GM12878 (cell line): ENCODE data around the gene DIP2A. TPM values are rescaled to one million over a fixed set of nuclear protein-coding genes. Genes with fewer than 3 reads are reported as not detected.

ENCODE experiments used
- EGR1 ChIP-seq, 2 experiments: IDR thresholded peaks; 1 replicate in 1 of 2; 2 replicates in 1 of 2; pipeline ENCODE4 v1.6.1; 2011 to 2012; ENCODE audit warnings: low read depth in 2 of 2, low read length in 2 of 2, borderline replicate concordance in 1 of 2, mild to moderate bottlenecking in 1 of 2, moderate library complexity in 1 of 2
- EP300 ChIP-seq, 2 experiments: fragments of 150-350 bp in 1 of 2; IDR thresholded peaks; 2 replicates each; pipeline ENCODE4 v1.6.1; 2011 to 2012; ENCODE audit warnings: low read depth in 2 of 2, low read length in 2 of 2, borderline replicate concordance in 1 of 2, improper control_type of control experiment in 1 of 2, inconsistent platforms in 1 of 2; ENCODE audit not compliant: control insufficient read depth in 1 of 2
- KAT2A ChIP-seq: conservative IDR thresholded peaks from 2 replicates; pipeline ENCODE4 v1.6.1; 2011; ENCODE audit warnings: low read depth, low read length; ENCODE audit not compliant: control insufficient read depth
- LARP7 ChIP-seq: fragments of 450-650 bp; IDR thresholded peaks from 2 replicates; pipeline ENCODE4 v1.6.1; 2017; ENCODE audit warnings: mild to moderate bottlenecking
- MEF2A ChIP-seq: IDR thresholded peaks from 2 replicates; pipeline ENCODE4 v1.6.1; 2011; ENCODE audit warnings: low read depth, mild to moderate bottlenecking, low read length, moderate library complexity; ENCODE audit not compliant: insufficient read depth
- NFXL1 ChIP-seq: fragments of 450-650 bp; IDR thresholded peaks from 2 replicates; pipeline ENCODE4 v1.6.1; 2017; ENCODE audit warnings: antibody characterized with exemption, mild to moderate bottlenecking, borderline replicate concordance
- NR2F1 ChIP-seq: fragments of 450-650 bp; conservative IDR thresholded peaks from 2 replicates; pipeline ENCODE4 v1.6.1; 2017; ENCODE audit warnings: mild to moderate bottlenecking
- PML ChIP-seq: IDR thresholded peaks from 2 replicates; pipeline ENCODE4 v1.6.1; 2012; ENCODE audit warnings: low read length, inconsistent platforms
- POLR2AphosphoS2 ChIP-seq: IDR thresholded peaks from 2 replicates; pipeline ENCODE4 v1.6.1; 2011; ENCODE audit warnings: low read depth, mild to moderate bottlenecking, low read length, improper control_type of control experiment, moderate library complexity
- RAD51 ChIP-seq: fragments of 450-650 bp; IDR thresholded peaks from 2 replicates; pipeline ENCODE4 v1.6.1; 2016; ENCODE audit warnings: moderate library complexity, mild to moderate bottlenecking, inconsistent platforms
- RELA ChIP-seq: fragments of 450-650 bp; IDR thresholded peaks from 2 replicates; pipeline ENCODE4 v1.8.0; 2014; ENCODE audit warnings: borderline replicate concordance; ENCODE audit not compliant: partially characterized antibody
- SRF ChIP-seq, 2 experiments: IDR thresholded peaks; 2 replicates each; pipeline ENCODE4 v1.6.1; 2011; ENCODE audit warnings: low read depth in 2 of 2, low read length in 2 of 2, mild to moderate bottlenecking in 1 of 2, moderate library complexity in 1 of 2
- TBL1XR1 ChIP-seq: IDR thresholded peaks from 2 replicates; pipeline ENCODE4 v1.6.1; 2012; ENCODE audit warnings: low read depth, low read length, improper control_type of control experiment
- TCF12 ChIP-seq: IDR thresholded peaks from 2 replicates; pipeline ENCODE4 v1.6.1; 2011; ENCODE audit warnings: low read depth, mild to moderate bottlenecking, low read length
- ZBED1 ChIP-seq: IDR thresholded peaks from 2 replicates; pipeline ENCODE4 v1.6.1; 2016; ENCODE audit warnings: borderline replicate concordance
- ZBTB33 ChIP-seq: fragments of 450-650 bp; IDR thresholded peaks from 2 replicates; pipeline ENCODE4 v1.6.1; 2017; ENCODE audit warnings: mild to moderate bottlenecking
- ZNF207 ChIP-seq: fragments of 450-650 bp; IDR thresholded peaks from 2 replicates; pipeline ENCODE4 v1.6.1; 2014; ENCODE audit warnings: antibody characterized with exemption, mild to moderate bottlenecking, borderline replicate concordance
- ZNF274 ChIP-seq: IDR thresholded peaks from one replicate; pipeline ENCODE4 v1.8.0; 2011; ENCODE audit not compliant: insufficient read length, insufficient read depth
- ZNF384 ChIP-seq: IDR thresholded peaks from 2 replicates; pipeline ENCODE4 v1.6.1; 2012; ENCODE audit warnings: low read depth, mild to moderate bottlenecking, low read length, improper control_type of control experiment, borderline replicate concordance
- polyA plus RNA-seq, 11 experiments: library from polyadenylated mRNA; depleted of rRNA in 4 of 11; unstranded in 6 of 11; stranded (reverse) in 5 of 11; fragments of >200 nt; fragmentation: Nextera tagmentation in 4 of 11; fragmentation: Illumina TruSeq in 1 of 11; extraction: Ambion mirVana in 4 of 11; extraction: Trizol in 1 of 11; gene quantifications; 1 replicate in 1 of 11; 2 replicates in 10 of 11; pipeline versions ENCODE4 v1.2.1 to v1.2.3, GENCODE V29; 2011 to 2016; ENCODE audit warnings: inconsistent platforms in 2 of 11, missing spikeins in 2 of 11, low read depth in 1 of 11
- total RNA-seq, 4 experiments: library from RNA; depleted of rRNA in 3 of 4; stranded (reverse); fragments of >200 nt in 3 of 4; fragmentation: Illumina TruSeq in 1 of 4; extraction: Trizol in 1 of 4; gene quantifications; 2 replicates each; pipeline versions ENCODE4 v1.2.1 to v1.2.3, GENCODE V29; 2013 to 2021
- TF ChIP-seq, protein P1 (sequence below): fragments of 450-650 bp; IDR thresholded peaks from 2 replicates; pipeline ENCODE4 v1.6.1; 2018; ENCODE audit warnings: borderline replicate concordance, mild to moderate bottlenecking; ENCODE audit not compliant: partially characterized antibody
- TF ChIP-seq, protein P2 (sequence below): fragments of 450-650 bp; IDR thresholded peaks from 2 replicates; pipeline ENCODE4 v1.6.1; 2016; ENCODE audit warnings: mild to moderate bottlenecking
- TF ChIP-seq, protein P3 (sequence below): fragments of 450-650 bp; IDR thresholded peaks from 2 replicates; pipeline ENCODE4 v1.6.1; 2014; ENCODE audit warnings: mild to moderate bottlenecking

The DIP2A gene
- total and polyA plus RNA-seq, 10 of the 15 experiments (the other 5 are each of a cell fraction or from before 2014, with no cell fraction given): 1.7 to 25.5 (median 12.2) TPM

DNA sequence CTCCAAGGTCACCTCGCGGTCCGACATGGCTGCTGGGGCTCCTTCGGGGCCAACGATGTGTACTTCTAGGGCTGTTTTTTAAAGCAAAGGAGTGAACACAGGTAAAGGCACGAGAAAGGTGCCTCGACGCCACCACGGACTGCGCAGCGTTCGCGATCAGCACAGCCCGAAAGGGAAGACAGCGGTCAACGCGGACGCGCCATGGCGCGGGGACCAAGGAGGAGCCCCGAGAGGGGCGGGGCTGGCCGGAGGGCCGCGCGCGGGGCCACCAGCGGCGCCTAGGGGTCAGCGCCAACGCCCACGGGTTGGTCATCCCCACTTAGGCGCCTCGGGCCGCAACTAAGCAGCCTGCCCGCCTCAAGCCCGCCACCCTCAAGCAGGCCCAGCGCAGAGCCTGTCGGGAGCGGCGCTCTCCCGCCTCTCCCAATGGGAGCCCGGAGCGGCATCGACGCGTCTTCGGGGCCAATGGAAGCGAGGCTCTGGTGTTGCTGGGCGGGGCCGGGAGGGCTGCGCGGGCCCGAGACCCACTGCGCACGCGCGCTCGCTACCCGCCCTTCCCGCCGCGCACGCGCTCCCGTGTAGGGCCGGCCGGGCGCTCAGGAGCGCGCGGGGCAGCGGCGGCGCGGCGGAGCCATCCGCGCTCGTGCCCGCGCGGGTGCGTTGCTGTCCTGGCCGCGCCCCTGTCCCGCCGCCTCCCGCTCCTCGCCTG is at the start of gene DIP2A (continued):
- TF ChIP-seq POLR2AphosphoS2 (0 out of 2 replicates have a peak, but pooled peaks have one; percentile 52), KAT2A (no peak), ZBTB33 (no peak), ZBED1 (no peak), NFXL1 (no peak), PML (no peak; the same call in 1 of the 2 replicates), EGR1 (IDR thresholded peaks at IDR 0.05; ENCODE audit: borderline replicate concordance in 1 of 2, low read depth in 2 of 2, low read length in 2 of 2) (peak in 1 of 2 experiments; percentile 86; a peak in 2 of 3 replicates), ZNF207 (peak; percentile 81; the same call in 1 of the 2 replicates), RAD51 (no peak), ZNF384 (no peak), RELA (peak; percentile 49), TCF12 (no peak), TBL1XR1 (no peak), LARP7 (0 out of 2 replicates have a peak, but pooled peaks have one; percentile 40), MEF2A (no peak), SRF (IDR thresholded peaks at IDR 0.05; ENCODE audit: low read depth in 2 of 2, low read length in 2 of 2) (peak; percentile 36 to 83; a peak in 3 of 4 replicates), NR2F1 (peak; percentile 97), ZNF274 (no peak), EP300 (IDR thresholded peaks at IDR 0.05; ENCODE audit: borderline replicate concordance in 1 of 2, control insufficient read depth in 1 of 2, low read depth in 2 of 2, low read length in 2 of 2) (no peak)
- TF ChIP-seq, protein P1, sequence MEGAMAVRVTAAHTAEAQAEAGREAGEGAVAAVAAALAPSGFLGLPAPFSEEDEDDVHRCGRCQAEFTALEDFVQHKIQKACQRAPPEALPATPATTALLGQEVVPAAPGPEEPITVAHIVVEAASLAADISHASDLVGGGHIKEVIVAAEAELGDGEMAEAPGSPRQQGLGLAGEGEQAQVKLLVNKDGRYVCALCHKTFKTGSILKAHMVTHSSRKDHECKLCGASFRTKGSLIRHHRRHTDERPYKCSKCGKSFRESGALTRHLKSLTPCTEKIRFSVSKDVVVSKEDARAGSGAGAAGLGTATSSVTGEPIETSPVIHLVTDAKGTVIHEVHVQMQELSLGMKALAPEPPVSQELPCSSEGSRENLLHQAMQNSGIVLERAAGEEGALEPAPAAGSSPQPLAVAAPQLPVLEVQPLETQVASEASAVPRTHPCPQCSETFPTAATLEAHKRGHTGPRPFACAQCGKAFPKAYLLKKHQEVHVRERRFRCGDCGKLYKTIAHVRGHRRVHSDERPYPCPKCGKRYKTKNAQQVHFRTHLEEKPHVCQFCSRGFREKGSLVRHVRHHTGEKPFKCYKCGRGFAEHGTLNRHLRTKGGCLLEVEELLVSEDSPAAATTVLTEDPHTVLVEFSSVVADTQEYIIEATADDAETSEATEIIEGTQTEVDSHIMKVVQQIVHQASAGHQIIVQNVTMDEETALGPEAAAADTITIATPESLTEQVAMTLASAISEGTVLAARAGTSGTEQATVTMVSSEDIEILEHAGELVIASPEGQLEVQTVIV: no peak
- TF ChIP-seq, protein P2, sequence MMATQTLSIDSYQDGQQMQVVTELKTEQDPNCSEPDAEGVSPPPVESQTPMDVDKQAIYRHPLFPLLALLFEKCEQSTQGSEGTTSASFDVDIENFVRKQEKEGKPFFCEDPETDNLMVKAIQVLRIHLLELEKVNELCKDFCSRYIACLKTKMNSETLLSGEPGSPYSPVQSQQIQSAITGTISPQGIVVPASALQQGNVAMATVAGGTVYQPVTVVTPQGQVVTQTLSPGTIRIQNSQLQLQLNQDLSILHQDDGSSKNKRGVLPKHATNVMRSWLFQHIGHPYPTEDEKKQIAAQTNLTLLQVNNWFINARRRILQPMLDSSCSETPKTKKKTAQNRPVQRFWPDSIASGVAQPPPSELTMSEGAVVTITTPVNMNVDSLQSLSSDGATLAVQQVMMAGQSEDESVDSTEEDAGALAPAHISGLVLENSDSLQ: no peak
- TF ChIP-seq, protein P3, sequence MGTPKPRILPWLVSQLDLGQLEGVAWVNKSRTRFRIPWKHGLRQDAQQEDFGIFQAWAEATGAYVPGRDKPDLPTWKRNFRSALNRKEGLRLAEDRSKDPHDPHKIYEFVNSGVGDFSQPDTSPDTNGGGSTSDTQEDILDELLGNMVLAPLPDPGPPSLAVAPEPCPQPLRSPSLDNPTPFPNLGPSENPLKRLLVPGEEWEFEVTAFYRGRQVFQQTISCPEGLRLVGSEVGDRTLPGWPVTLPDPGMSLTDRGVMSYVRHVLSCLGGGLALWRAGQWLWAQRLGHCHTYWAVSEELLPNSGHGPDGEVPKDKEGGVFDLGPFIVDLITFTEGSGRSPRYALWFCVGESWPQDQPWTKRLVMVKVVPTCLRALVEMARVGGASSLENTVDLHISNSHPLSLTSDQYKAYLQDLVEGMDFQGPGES: peak; percentile 66; the same call in 1 of the 2 replicates
